CD4-positive, alpha-beta T cell (primary cell): ENCODE data around the gene NRGN. TPM values are rescaled to one million over a fixed set of nuclear protein-coding genes. Genes with fewer than 3 reads are reported as not detected.

Source experiments
- ATAC-seq: fragments of 200-7000 bp; cut with Tn5 transposase; one replicate; pipeline ENCODE4 v1.10.0; 2022; ENCODE audit warnings: mild to moderate bottlenecking; ENCODE audit not compliant: poor library complexity
- CTCF ChIA-PET: fragments of 350-600 bp; sonication (Branson Sonifier 250); formaldehyde crosslinking; loops from one replicate; lab custom pipeline; 2021; ENCODE audit warnings: antibody characterized with exemption, inconsistent platforms; lab: Charles Lee
- POLR2A ChIA-PET: fragments of 350-600 bp; sonication (Branson Sonifier 250); formaldehyde crosslinking; loops from one replicate; lab custom pipeline; 2021; ENCODE audit warnings: antibody characterized with exemption, inconsistent platforms; lab: Charles Lee
- DNase-seq, 14 experiments: peaks; one replicate each; pipeline ENCODE4 v3.0.0-alpha.2; 2013 to 2020; ENCODE audit warnings: mixed read lengths in 2 of 14
- H3K27ac ChIP-seq, 2 donors: one replicate each; pipeline versions ENCODE4 v1.5.1 to v1.7.0; 2013; ENCODE audit warnings: low read length in 2 of 2, low read depth in 1 of 2, mild to moderate bottlenecking in 1 of 2
- H3K27me3 ChIP-seq, 2 experiments: 1 replicate in 1 of 2; 2 replicates in 1 of 2; pipeline versions ENCODE4 v1.6.1 to v1.7.0; 2013; ENCODE audit warnings: low read length in 2 of 2, control low read depth in 1 of 2, mild to moderate bottlenecking in 1 of 2, moderate library complexity in 1 of 2; ENCODE audit not compliant: insufficient read depth in 2 of 2, control insufficient read depth in 1 of 2
- H3K36me3 ChIP-seq: one replicate; pipeline ENCODE4 v1.6.1; 2013; ENCODE audit warnings: low read length, control low read depth; ENCODE audit not compliant: insufficient read depth
- H3K4me1 ChIP-seq: one replicate; pipeline ENCODE4 v1.6.1; 2013; ENCODE audit warnings: low read length, control low read depth; ENCODE audit not compliant: insufficient read depth
- H3K4me3 ChIP-seq: one replicate; pipeline ENCODE4 v1.5.1; 2013; ENCODE audit warnings: mild to moderate bottlenecking, low read length, moderate library complexity
- H3K9me3 ChIP-seq, 2 experiments: 1 replicate in 1 of 2; 2 replicates in 1 of 2; pipeline versions ENCODE4 v1.6.1 to v1.7.0; 2013; ENCODE audit warnings: low read length in 2 of 2, mild to moderate bottlenecking in 2 of 2, control low read depth in 1 of 2, moderate library complexity in 1 of 2; ENCODE audit not compliant: control insufficient read depth in 1 of 2, insufficient read depth in 1 of 2
- H3K27ac Mint-ChIP-seq: one replicate; pipeline ENCODE4 v1.8.0; 2020; ENCODE audit warnings: mixed read lengths
- H3K27me3 Mint-ChIP-seq: one replicate; pipeline ENCODE4 v1.8.0; 2021; ENCODE audit warnings: mixed read lengths
- H3K36me3 Mint-ChIP-seq: one replicate; pipeline ENCODE4 v1.8.0; 2021; ENCODE audit warnings: low read depth, mixed read lengths
- H3K4me1 Mint-ChIP-seq: one replicate; pipeline ENCODE4 v1.8.0; 2021; ENCODE audit warnings: low read depth, mixed read lengths
- H3K4me3 Mint-ChIP-seq: one replicate; pipeline ENCODE4 v1.8.0; 2020; ENCODE audit warnings: mild to moderate bottlenecking, mixed read lengths
- H3K9me3 Mint-ChIP-seq: one replicate; pipeline ENCODE4 v1.8.0; 2020; ENCODE audit warnings: mixed read lengths
- intact Hi-C, 2 experiments: fragments of 100-400 bp; cut with DNase I in 1 of 2; cut with micrococcal nuclease in 1 of 2; formaldehyde crosslinking; loops; one replicate each; pipeline versions ENCODE4 v1.15.1 to v1.9.0; 2023 to 2025; cut with DNase I, micrococcal nuclease
- total RNA-seq, 174 experiments: library from RNA in 2 of 174; stranded (reverse) in 2 of 174; gene quantifications; one replicate each; pipeline ENCODE4 v1.2.3 and lab custom pipeline; 2021 to 2026
- TF ChIP-seq, protein P1 (sequence below): fragments of 200-600 bp; IDR thresholded peaks from one replicate; pipeline ENCODE4 v1.8.0; 2022; ENCODE audit warnings: antibody characterized with exemption, mild to moderate bottlenecking

The NRGN gene
- total RNA-seq, 2 experiments from 2014 or later: 0.84 to 1.4 TPM

DNA sequence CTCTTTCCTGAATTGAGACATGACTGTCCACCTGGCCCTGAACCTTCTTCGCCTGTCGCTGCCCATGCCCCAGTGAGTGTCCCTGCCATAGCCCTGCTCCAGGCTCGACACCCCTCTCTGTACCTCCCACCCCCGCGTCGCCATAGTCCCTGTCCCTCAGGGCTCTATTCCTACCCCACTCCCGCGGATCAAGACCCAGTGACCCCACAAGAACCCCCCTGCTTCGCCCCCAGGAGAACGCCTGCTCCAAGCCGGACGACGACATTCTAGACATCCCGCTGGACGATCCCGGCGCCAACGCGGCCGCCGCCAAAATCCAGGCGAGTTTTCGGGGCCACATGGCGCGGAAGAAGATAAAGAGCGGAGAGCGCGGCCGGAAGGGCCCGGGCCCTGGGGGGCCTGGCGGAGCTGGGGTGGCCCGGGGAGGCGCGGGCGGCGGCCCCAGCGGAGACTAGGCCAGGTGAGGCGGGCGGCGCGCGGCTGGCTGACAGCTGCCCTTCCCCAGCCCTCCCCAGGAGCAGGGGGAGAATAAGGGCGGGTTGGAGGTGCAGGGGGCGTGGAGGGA is 5.6 kb downstream of the NRGN start:
- H3K9me3 Mint-ChIP-seq: no peaks in the 10 kb centered on the region
- peak overlapping the region; percentile 95 for H3K4me3 ChIP-seq

DNA sequence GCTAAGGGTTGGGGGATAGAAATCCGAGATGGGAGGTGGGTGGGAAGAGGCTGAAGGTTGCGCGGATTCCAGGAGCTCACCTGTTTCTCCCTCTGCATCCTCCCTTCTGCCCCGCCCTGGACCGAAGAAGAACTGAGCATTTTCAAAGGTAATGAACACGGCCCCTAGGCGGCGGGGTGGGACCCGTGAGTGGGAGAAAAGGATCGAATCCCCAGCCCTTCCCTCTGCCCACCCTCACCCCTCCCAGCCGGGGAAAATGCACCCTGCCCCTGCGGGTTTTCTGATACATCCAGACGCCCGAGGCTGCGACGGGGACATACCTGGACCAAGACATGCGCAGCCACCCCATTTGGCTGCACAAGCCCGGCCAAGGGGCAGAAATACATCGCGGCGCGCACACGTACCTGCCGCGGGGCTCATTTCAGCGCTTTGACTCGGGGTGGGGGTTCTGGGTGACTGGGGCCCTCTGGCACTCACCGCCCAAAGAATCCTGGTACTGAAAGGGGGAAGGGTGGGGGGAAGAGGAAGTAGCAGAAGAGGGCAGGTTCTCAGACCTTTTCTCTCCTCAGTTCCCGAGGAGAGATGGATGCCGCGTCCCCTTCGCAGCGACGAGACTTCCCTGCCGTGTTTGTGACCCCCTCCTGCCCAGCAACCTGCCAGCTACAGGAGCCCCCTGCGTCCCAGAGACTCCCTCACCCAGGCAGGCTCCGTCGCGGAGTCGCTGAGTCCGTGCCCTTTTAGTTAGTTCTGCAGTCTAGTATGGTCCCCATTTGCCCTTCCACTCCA is 6.3 kb downstream of the NRGN start:
- Histone ChIP-seq H3K27me3 (peaks cover 0 to 6% of the 10 kb centered on the region in 2 experiments), H3K4me1 (peaks cover 26% of the 10 kb centered on the region), H3K4me3 (peak overlapping the region; percentile 95), H3K36me3 (no peaks in the 10 kb centered on the region), H3K27ac (peak overlapping the region; percentile 72 to 75), H3K9me3 (no peaks in the 10 kb centered on the region)
- ATAC-seq (peak; percentile 28), DNase-seq (peak in 6 of 14 experiments; percentile 8 to 61 (median 55))
- H3K9me3 Mint-ChIP-seq: no peaks in the 10 kb centered on the region
- peaks cover under 1% of the 10 kb centered on the region for H3K27me3 Mint-ChIP-seq
- peak overlapping the region; percentile 94 for H3K4me3 Mint-ChIP-seq
- TF ChIP-seq, protein P1, sequence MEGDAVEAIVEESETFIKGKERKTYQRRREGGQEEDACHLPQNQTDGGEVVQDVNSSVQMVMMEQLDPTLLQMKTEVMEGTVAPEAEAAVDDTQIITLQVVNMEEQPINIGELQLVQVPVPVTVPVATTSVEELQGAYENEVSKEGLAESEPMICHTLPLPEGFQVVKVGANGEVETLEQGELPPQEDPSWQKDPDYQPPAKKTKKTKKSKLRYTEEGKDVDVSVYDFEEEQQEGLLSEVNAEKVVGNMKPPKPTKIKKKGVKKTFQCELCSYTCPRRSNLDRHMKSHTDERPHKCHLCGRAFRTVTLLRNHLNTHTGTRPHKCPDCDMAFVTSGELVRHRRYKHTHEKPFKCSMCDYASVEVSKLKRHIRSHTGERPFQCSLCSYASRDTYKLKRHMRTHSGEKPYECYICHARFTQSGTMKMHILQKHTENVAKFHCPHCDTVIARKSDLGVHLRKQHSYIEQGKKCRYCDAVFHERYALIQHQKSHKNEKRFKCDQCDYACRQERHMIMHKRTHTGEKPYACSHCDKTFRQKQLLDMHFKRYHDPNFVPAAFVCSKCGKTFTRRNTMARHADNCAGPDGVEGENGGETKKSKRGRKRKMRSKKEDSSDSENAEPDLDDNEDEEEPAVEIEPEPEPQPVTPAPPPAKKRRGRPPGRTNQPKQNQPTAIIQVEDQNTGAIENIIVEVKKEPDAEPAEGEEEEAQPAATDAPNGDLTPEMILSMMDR: no peak
- ChIA-PET CTCF (interaction anchor here (0.6 to 2.9 kb wide), 21 partner anchors 11 to 130 kb away, joined by 3 to 60 read pairs (median 4); partner anchors contain the start of genes ESAM, MSANTD2, SIAE and SPA17), POLR2A (interaction anchor here (0.7 to 4.2 kb wide), 20 partner anchors 7 to 1536 kb away, joined by 3 to 89 read pairs (median 5); partner anchors contain the start of genes CCDC15, ESAM, MSANTD2 and SIAE)
- H3K4me1 Mint-ChIP-seq: peaks cover 9% of the 10 kb centered on the region
- peak overlapping the region; percentile 82 for H3K27ac Mint-ChIP-seq
- intact Hi-C loops: loop anchor here (1.0 to 10.0 kb wide), 5 partner anchors 17 to 366 kb away; partner anchors contain the start of genes MSANTD2 (in 2 of the 2), CCDC15 (in 1 of the 2) and TMEM218 (in 1 of the 2)
- peaks cover 5% of the 10 kb centered on the region for H3K36me3 Mint-ChIP-seq

More for the DNA sequence above, 5.6 kb downstream of the NRGN start:
- H3K36me3 ChIP-seq: no peaks in the 10 kb centered on the region
- peaks cover 0 to 6% of the 10 kb centered on the region in 2 experiments for H3K27me3 ChIP-seq
- TF ChIP-seq, protein P1: no peak
- intact Hi-C loops: loop anchor here (5.0 to 10.0 kb wide), 4 partner anchors 57 to 367 kb away; partner anchors contain the start of genes MSANTD2 (in 2 of the 2), CCDC15 (in 1 of the 2) and TMEM218 (in 1 of the 2)
- ATAC-seq (no peak), DNase-seq (no peak)
- H3K36me3 Mint-ChIP-seq: peaks cover 5% of the 10 kb centered on the region
- peaks cover 29% of the 10 kb centered on the region for H3K4me1 ChIP-seq
- peaks cover 7% of the 10 kb centered on the region for H3K27me3 Mint-ChIP-seq
- H3K9me3 ChIP-seq: no peaks in the 10 kb centered on the region
- no peak overlapping the region for H3K27ac ChIP-seq
- POLR2A ChIA-PET: interaction anchor here (1.7 to 4.2 kb wide), 6 partner anchors 12 to 123 kb away, joined by 5 to 89 read pairs (median 33); partner anchors contain the start of genes ESAM, MSANTD2, SIAE and SPA17
- CTCF ChIA-PET: interaction anchor here (1.6 to 2.9 kb wide), 6 partner anchors 10 to 74 kb away, joined by 4 to 60 read pairs (median 28); partner anchors contain the start of genes ESAM, SIAE and SPA17
- H3K4me3 Mint-ChIP-seq: peak overlapping the region; percentile 94
- H3K4me1 Mint-ChIP-seq: peaks cover 15% of the 10 kb centered on the region
- H3K27ac Mint-ChIP-seq: no peak overlapping the region
